Vagina (tissue), 2 donors: Measurements from ENCODE around the gene KCNH2.

Experiments
- POLR2A ChIP-seq, 2 donors: fragments of 450-650 bp; IDR thresholded peaks; one replicate each; pipeline ENCODE4 v1.6.1; 2017; ENCODE audit warnings: antibody characterized with exemption in 2 of 2, mild to moderate bottlenecking in 2 of 2, moderate library complexity in 2 of 2
- POLR2AphosphoS5 ChIP-seq, 2 donors: sonication (generic); formaldehyde crosslinking; IDR thresholded peaks; one replicate each; pipeline ENCODE4 v1.9.0; 2017; ENCODE audit warnings: antibody characterized with exemption in 2 of 2, mild to moderate bottlenecking in 2 of 2, low read depth in 1 of 2; ENCODE audit not compliant: insufficient read depth in 1 of 2

GRCh38 chr7:150909200-150909995 is 68.7 kb downstream of the KCNH2 start:
- TF ChIP-seq POLR2A (IDR thresholded peaks at IDR 0.05), result no peak
- no peak for TF ChIP-seq POLR2AphosphoS5 (IDR thresholded peaks at IDR 0.05; ENCODE audit: insufficient read depth in 1 of 2, low read depth in 1 of 2)
